ENCODE results near the gene SDK2.
A peak's percentile ranks its signal among the peaks of the same experiment; 100 is the strongest.

Gene SDK2

GRCh38 chr17:73589363-73589980, 54.8 kb downstream of the SDK2 start:
- DNase-seq (ENCODE audit: low spot score), result no peak

- no peak for DNase-seq (ENCODE audit: low spot score)
Measured at GRCh38 chr17:73588891-73589290, 55.4 kb downstream of the SDK2 start.

- no peak for DNase-seq (ENCODE audit: low spot score)
Measured at GRCh38 chr17:73588301-73588846, 55.9 kb downstream of the SDK2 start.

GRCh38 chr17:73586921-73587602, 57.2 kb downstream of the SDK2 start:
- peak; percentile 70 for DNase-seq (ENCODE audit: low spot score)

GRCh38 chr17:73586275-73586832, 57.9 kb downstream of the SDK2 start:
- peak; percentile 64 for DNase-seq (ENCODE audit: low spot score)

GRCh38 chr17:73585583-73585982, 58.7 kb downstream of the SDK2 start:
- DNase-seq (ENCODE audit: low spot score), result no peak

- no peak for DNase-seq (ENCODE audit: low spot score)
Measured at GRCh38 chr17:73584987-73585386, 59.3 kb downstream of the SDK2 start.

GRCh38 chr17:73584049-73584448, 60.2 kb downstream of the SDK2 start:
- no peak for DNase-seq (ENCODE audit: low spot score)

- DNase-seq (ENCODE audit: low spot score), result no peak
Measured at GRCh38 chr17:73582821-73583220, 61.4 kb downstream of the SDK2 start.

- DNase-seq (ENCODE audit: low spot score), result no peak
Measured at GRCh38 chr17:73582359-73582758, 61.9 kb downstream of the SDK2 start.

- DNase-seq (ENCODE audit: low spot score), result no peak
Measured at GRCh38 chr17:73581379-73581778, 62.9 kb downstream of the SDK2 start.

GRCh38 chr17:73580073-73580710, 64.1 kb downstream of the SDK2 start:
- no peak for DNase-seq (ENCODE audit: low spot score)

- DNase-seq (ENCODE audit: low spot score), result no peak
Measured at GRCh38 chr17:73576556-73577098, 67.6 kb downstream of the SDK2 start.

- DNase-seq (ENCODE audit: low spot score), result no peak
Measured at GRCh38 chr17:73575470-73576221, 68.6 kb downstream of the SDK2 start.

GRCh38 chr17:73571511-73572130, 72.6 kb downstream of the SDK2 start:
- no peak for DNase-seq (ENCODE audit: low spot score)

- DNase-seq (ENCODE audit: low spot score), result no peak
Measured at GRCh38 chr17:73569762-73570319, 74.4 kb downstream of the SDK2 start.

- no peak for DNase-seq (ENCODE audit: low spot score)
Measured at GRCh38 chr17:73568934-73569333, 75.3 kb downstream of the SDK2 start.

- no peak for DNase-seq (ENCODE audit: low spot score)
Measured at GRCh38 chr17:73566905-73567782, 77.1 kb downstream of the SDK2 start.

GRCh38 chr17:73564843-73565242, 79.4 kb downstream of the SDK2 start:
- no peak for DNase-seq (ENCODE audit: low spot score)

GRCh38 chr17:73562896-73563295, 81.3 kb downstream of the SDK2 start:
- DNase-seq (ENCODE audit: low spot score), result no peak

Measured in SK-N-DZ (cell line).